ENCODE data around the gene NSRP1. TPM values are rescaled to one million over a fixed set of nuclear protein-coding genes. Genes with fewer than 3 reads are reported as not detected.

Gene NSRP1
- polyA plus RNA-seq, 3 donors = 7.2 to 19.9 (median 11.7) TPM

GRCh38 chr17:30091121-30091670 is 25.4 kb upstream of the NSRP1 start:
- H3K4me3 ChIP-seq (replicated peaks in 1 of 3; ENCODE audit: low read depth in 2 of 3, low read length in 3 of 3) = no peak overlapping the region
- H3K27me3 ChIP-seq (ENCODE audit: control insufficient read depth in 2 of 2, insufficient read depth in 2 of 2, low read length in 2 of 2) = no peaks in the 10 kb centered on the region
- H3K36me3 ChIP-seq (replicated peaks in 1 of 2; ENCODE audit: control insufficient read depth in 1 of 2, insufficient read depth in 2 of 2, low read length in 2 of 2) = no peaks in the 10 kb centered on the region
- no peak overlapping the region for H3K4me3 Mint-ChIP-seq
- peak overlapping the region; percentile 12 for H2AFZ ChIP-seq (ENCODE audit: insufficient read depth, low read depth, low read length, poor library complexity, severe bottlenecking)
- intact Hi-C loops (cut with micrococcal nuclease) = loop anchor here (5.0 to 10.0 kb wide), 3 partner anchors 284 to 509 kb away; no protein-coding TSS in a partner anchor
- H3K4me1 Mint-ChIP-seq = peaks cover 15% of the 10 kb centered on the region
- no peaks in the 10 kb centered on the region for H3K9me3 ChIP-seq (replicated peaks in 1 of 2; ENCODE audit: control insufficient read depth in 1 of 2, insufficient read depth in 1 of 2, low read length in 2 of 2)
- H3K27ac ChIP-seq (ENCODE audit: low read depth in 1 of 2, low read length in 2 of 2) = no peak overlapping the region
- no peak overlapping the region for H3K27ac Mint-ChIP-seq
- no peak overlapping the region for H3K4me2 ChIP-seq (replicated peaks; ENCODE audit: extremely low read depth, low read length, poor library complexity, severe bottlenecking)
- no peak for DNase-seq
- TF ChIP-seq CTCF (IDR thresholded peaks at IDR 0.05) = no peak
- H4K20me1 ChIP-seq (ENCODE audit: insufficient read depth, low read length) = no peaks in the 10 kb centered on the region
- no peaks in the 10 kb centered on the region for H3K9me3 Mint-ChIP-seq
- H3K4me1 ChIP-seq (ENCODE audit: control insufficient read depth in 1 of 2, insufficient read depth in 2 of 2, low read length in 2 of 2) = peaks cover 0 to 3% of the 10 kb centered on the region in 2 donors
- H3K9ac ChIP-seq (ENCODE audit: insufficient read depth, low read length, poor library complexity, severe bottlenecking) = no peak overlapping the region
- H3K36me3 Mint-ChIP-seq = no peaks in the 10 kb centered on the region
- H3K27me3 Mint-ChIP-seq (ENCODE audit: low read depth in 3 of 3) = peaks cover 0 to 6% (median 0%) of the 10 kb centered on the region in 3 donors
- no CpG with 5 or more reads among the region's 4 CpGs for WGBS (ENCODE audit: insufficient coverage)
- H3K79me2 ChIP-seq (ENCODE audit: insufficient read depth, low read length) = no peaks in the 10 kb centered on the region

- no peak overlapping the region for H3K4me2 ChIP-seq (replicated peaks; ENCODE audit: extremely low read depth, low read length, poor library complexity, severe bottlenecking)
- intact Hi-C loops (cut with micrococcal nuclease) = loop anchor here (2.0 to 10.0 kb wide), 4 partner anchors 63 to 509 kb away; no protein-coding TSS in a partner anchor
- H3K27ac Mint-ChIP-seq = no peak overlapping the region
- no peak overlapping the region for H3K4me3 Mint-ChIP-seq
- H3K36me3 ChIP-seq (replicated peaks in 1 of 2; ENCODE audit: control insufficient read depth in 1 of 2, insufficient read depth in 2 of 2, low read length in 2 of 2) = no peaks in the 10 kb centered on the region
- TF ChIP-seq CTCF (IDR thresholded peaks at IDR 0.05) = no peak
- H3K27ac ChIP-seq (ENCODE audit: low read depth in 1 of 2, low read length in 2 of 2) = no peak overlapping the region
- no peak for DNase-seq
- no peaks in the 10 kb centered on the region for H3K36me3 Mint-ChIP-seq
- no peaks in the 10 kb centered on the region for H3K27me3 ChIP-seq (ENCODE audit: control insufficient read depth in 2 of 2, insufficient read depth in 2 of 2, low read length in 2 of 2)
- no peaks in the 10 kb centered on the region for H3K79me2 ChIP-seq (ENCODE audit: insufficient read depth, low read length)
- no peak overlapping the region for H3K9ac ChIP-seq (ENCODE audit: insufficient read depth, low read length, poor library complexity, severe bottlenecking)
- H3K9me3 ChIP-seq (replicated peaks in 1 of 2; ENCODE audit: control insufficient read depth in 1 of 2, insufficient read depth in 1 of 2, low read length in 2 of 2) = no peaks in the 10 kb centered on the region
- no peaks in the 10 kb centered on the region for H4K20me1 ChIP-seq (ENCODE audit: insufficient read depth, low read length)
- peaks cover 0 to 3% of the 10 kb centered on the region in 2 donors for H3K4me1 ChIP-seq (ENCODE audit: control insufficient read depth in 1 of 2, insufficient read depth in 2 of 2, low read length in 2 of 2)
- peaks cover 0 to 6% (median 0%) of the 10 kb centered on the region in 3 donors for H3K27me3 Mint-ChIP-seq (ENCODE audit: low read depth in 3 of 3)
- peak overlapping the region; percentile 12 for H2AFZ ChIP-seq (ENCODE audit: insufficient read depth, low read depth, low read length, poor library complexity, severe bottlenecking)
- no peak overlapping the region for H3K4me3 ChIP-seq (replicated peaks in 1 of 3; ENCODE audit: low read depth in 2 of 3, low read length in 3 of 3)
- 82% methylated on average over 2 of the region's 6 CpGs for WGBS (ENCODE audit: insufficient coverage)
- H3K9me3 Mint-ChIP-seq = no peaks in the 10 kb centered on the region
- H3K4me1 Mint-ChIP-seq = peaks cover 13% of the 10 kb centered on the region
These were observed 24.8 kb upstream of the NSRP1 start for GRCh38 chr17:30091771-30092170.

Data from CD14-positive monocyte (primary cell).